Measurements from ENCODE around the gene CYP4X1.
"Not testable (repeated sequence)": the region's sequence is repeated elsewhere in the genome, so short reads cannot be mapped to it uniquely, and the experiment has no call there.

The CYP4X1 gene

DNA sequence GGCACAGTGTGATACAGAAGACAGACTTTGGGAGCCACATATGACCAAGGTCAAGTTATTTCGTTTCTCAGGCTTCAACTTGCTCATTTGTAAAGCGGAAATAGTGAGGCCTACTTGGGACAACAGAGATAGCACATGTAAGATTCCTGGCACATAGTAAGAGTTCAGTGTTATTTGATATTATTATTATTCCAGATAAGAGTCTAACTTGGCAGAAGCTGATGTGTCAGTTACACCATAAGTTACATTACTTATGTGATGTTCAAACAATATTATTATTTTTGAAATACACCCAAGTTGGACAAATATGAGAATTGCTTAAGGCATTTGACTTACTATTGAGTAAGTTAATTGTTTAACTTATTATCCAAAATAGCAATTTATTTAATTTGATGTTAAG lies 10.2 kb upstream of the CYP4X1 start:
- no peaks in the 10 kb centered on the region for H3K4me1 ChIP-seq (ENCODE audit: control insufficient read depth, insufficient read depth, low read length, poor library complexity, severe bottlenecking)
- no peak overlapping the region for H3K27ac ChIP-seq (ENCODE audit: low read depth, low read length, severe bottlenecking)
- H3K9me3 ChIP-seq (ENCODE audit: control insufficient read depth, low read length) = no peaks in the 10 kb centered on the region
- H3K36me3 ChIP-seq (ENCODE audit: control insufficient read depth, insufficient read depth, low read length) = no peaks in the 10 kb centered on the region
- no peak overlapping the region for H3K4me3 ChIP-seq (ENCODE audit: extremely low read depth, insufficient read depth, low read length, poor library complexity, severe bottlenecking)
- 60% methylated on average over 1 of the region's 2 CpGs for WGBS, 2 experiments (ENCODE audit: insufficient coverage in 2 of 2)

DNA sequence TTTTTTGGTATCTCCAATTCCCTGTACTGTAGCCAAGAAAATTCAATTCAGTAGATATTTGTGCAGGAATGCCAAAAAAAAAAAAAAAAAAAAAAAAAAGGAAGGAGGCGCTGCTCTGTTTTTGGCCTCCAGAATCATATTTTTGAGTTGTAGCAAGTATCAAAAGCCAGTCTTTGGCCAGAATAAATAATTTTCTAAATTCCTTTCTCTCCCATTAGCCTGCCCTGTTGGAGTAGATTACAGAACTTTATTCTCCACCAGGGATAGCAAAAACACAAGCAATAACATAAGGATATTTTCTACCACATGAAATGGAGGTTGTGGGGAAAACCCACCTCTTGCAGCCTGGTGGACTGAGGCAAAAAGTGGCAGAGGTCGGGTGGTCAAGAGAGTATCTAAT lies 2.4 kb upstream of the CYP4X1 start:
- H3K36me3 ChIP-seq (ENCODE audit: control insufficient read depth, insufficient read depth, low read length) = no peaks in the 10 kb centered on the region
- WGBS, 2 experiments (ENCODE audit: insufficient coverage in 2 of 2) = no CpG with 5 or more reads among the region's 2 CpGs
- H3K4me3 ChIP-seq (ENCODE audit: extremely low read depth, insufficient read depth, low read length, poor library complexity, severe bottlenecking) = no peak overlapping the region
- H3K27ac ChIP-seq (ENCODE audit: low read depth, low read length, severe bottlenecking) = no peak overlapping the region
- H3K9me3 ChIP-seq (ENCODE audit: control insufficient read depth, low read length) = no peaks in the 10 kb centered on the region
- H3K4me1 ChIP-seq (ENCODE audit: control insufficient read depth, insufficient read depth, low read length, poor library complexity, severe bottlenecking) = no peaks in the 10 kb centered on the region

DNA sequence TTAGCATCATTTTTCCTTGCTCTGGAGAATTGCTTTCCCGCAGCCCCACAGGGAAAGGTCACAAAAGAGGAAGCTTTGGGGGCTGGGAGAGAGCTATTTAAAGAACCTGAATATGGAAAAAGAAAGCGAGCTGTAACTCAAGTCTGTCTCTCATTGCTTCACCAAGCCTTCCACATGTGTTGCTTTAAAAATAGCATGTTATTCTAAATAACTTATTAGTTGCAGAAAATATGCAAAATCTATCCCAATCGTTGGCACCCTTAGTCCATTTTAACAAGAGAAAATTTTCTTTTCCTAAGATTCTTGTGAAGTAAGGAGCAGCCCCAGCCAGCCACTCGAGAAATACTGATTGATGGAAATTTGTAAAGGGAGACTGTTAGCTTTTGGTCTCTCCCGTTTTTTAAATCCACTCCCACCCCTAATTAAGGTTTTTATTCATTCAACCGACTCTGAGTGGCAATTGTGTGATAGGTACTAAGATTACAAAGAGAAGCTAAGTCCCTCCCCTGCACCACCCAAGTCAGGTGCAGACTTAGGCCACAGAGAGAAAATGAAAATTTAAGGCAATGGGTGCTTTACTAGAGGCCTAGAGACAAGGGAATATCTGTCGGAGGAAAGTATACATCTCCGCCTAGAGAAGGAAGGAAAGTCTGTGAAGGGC lies 802 bp downstream of the CYP4X1 start:
- WGBS, 2 experiments (ENCODE audit: insufficient coverage in 2 of 2) = 44 to 62% methylated on average over 2 to 3 of the region's 8 CpGs
- Histone ChIP-seq H3K4me3 (ENCODE audit: extremely low read depth, insufficient read depth, low read length, poor library complexity, severe bottlenecking) (peak overlapping the region; percentile 28), H3K4me1 (ENCODE audit: control insufficient read depth, insufficient read depth, low read length, poor library complexity, severe bottlenecking) (no peaks in the 10 kb centered on the region), H3K27ac (ENCODE audit: low read depth, low read length, severe bottlenecking) (no peak overlapping the region), H3K9me3 (ENCODE audit: control insufficient read depth, low read length) (no peaks in the 10 kb centered on the region), H3K36me3 (ENCODE audit: control insufficient read depth, insufficient read depth, low read length) (no peaks in the 10 kb centered on the region)

DNA sequence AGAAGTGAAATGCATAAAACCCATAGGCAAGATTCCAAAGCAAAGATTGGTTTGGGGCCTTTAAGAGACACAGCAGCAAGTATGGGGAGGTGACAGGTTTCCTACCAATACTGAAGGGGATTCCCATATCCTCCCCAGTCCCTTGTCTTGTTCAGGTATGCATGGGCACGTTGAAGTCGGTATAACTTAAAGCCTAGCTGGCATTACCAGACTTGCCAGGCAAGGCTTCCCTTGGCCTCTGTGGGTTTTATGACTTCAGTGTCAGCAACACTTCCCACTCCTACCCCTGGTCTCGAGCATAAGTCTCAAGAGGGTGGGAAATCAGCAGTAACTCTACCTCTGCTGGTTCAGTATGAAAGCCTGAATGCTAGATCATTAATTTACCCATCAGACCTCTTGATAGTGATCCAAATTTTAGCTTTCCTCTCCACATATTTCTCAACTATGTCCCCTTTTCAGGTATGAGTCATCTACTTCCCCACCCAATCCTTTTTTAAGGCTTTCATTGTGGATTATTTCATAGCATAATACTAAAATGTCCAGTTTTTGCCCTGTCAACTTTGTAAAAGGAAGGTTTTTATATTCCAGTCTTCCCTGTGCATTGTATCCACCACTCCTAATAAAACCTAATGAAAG lies 6.8 kb downstream of the CYP4X1 start:
- Histone ChIP-seq H3K9me3 (ENCODE audit: control insufficient read depth, low read length) (no peaks in the 10 kb centered on the region), H3K4me3 (ENCODE audit: extremely low read depth, insufficient read depth, low read length, poor library complexity, severe bottlenecking) (no peak overlapping the region), H3K4me1 (ENCODE audit: control insufficient read depth, insufficient read depth, low read length, poor library complexity, severe bottlenecking) (no peaks in the 10 kb centered on the region), H3K36me3 (ENCODE audit: control insufficient read depth, insufficient read depth, low read length) (no peaks in the 10 kb centered on the region), H3K27ac (ENCODE audit: low read depth, low read length, severe bottlenecking) (no peak overlapping the region)
- WGBS, 2 experiments (ENCODE audit: insufficient coverage in 2 of 2) = 89 to 100% methylated on average over 3 of the region's 3 CpGs

DNA sequence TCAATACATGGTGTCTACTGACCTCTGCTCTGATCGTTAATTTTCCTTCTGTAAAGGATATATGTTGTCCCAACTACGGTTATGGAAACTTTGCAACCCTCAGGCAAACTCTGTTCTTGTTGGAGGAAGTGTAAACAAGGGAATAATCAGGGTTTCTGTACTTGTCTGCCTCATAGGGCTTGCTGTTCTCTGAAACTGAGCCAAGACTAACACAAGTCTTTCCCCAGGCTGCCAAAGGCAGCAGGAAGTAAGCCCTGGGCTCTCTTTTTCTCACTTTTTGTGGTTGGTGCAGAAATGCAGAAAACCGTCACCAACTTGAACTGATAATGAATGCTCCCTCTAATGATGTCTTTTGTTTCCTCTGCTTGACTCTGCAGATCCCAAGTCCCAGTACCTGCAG lies 7.6 kb downstream of the CYP4X1 start:
- Histone ChIP-seq H3K9me3 (ENCODE audit: control insufficient read depth, low read length) (no peaks in the 10 kb centered on the region), H3K4me1 (ENCODE audit: control insufficient read depth, insufficient read depth, low read length, poor library complexity, severe bottlenecking) (no peaks in the 10 kb centered on the region), H3K36me3 (ENCODE audit: control insufficient read depth, insufficient read depth, low read length) (no peaks in the 10 kb centered on the region), H3K4me3 (ENCODE audit: extremely low read depth, insufficient read depth, low read length, poor library complexity, severe bottlenecking) (no peak overlapping the region), H3K27ac (ENCODE audit: low read depth, low read length, severe bottlenecking) (no peak overlapping the region)
- WGBS, 2 experiments (ENCODE audit: insufficient coverage in 2 of 2) = 43% methylated on average over 1 of the region's 3 CpGs; no CpG with 5 or more reads in 1 of the 2 experiments

DNA sequence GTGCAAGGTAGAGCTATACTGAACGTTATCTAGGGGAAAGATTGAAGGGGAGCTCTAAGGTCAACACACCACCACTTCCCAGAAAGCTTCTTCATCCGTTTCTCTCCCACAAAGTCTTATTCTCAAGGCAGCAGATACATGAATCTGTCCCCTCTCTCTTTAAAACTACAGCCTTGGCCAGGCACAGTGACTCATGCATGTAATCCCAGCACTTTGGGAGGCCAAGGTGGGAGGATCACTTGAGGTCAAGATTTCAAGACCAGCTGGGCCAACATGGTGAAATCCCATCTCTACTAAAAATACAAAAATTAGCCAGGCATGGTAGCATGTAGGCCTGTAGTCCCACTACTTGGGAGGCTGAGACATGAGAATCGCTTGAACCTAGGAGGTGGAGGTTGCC lies 8.1 kb downstream of the CYP4X1 start:
- WGBS, 2 experiments (ENCODE audit: insufficient coverage in 2 of 2) = 89 to 100% methylated on average over 3 of the region's 3 CpGs
- Histone ChIP-seq H3K4me1 (ENCODE audit: control insufficient read depth, insufficient read depth, low read length, poor library complexity, severe bottlenecking) (no peaks in the 10 kb centered on the region), H3K27ac (ENCODE audit: low read depth, low read length, severe bottlenecking) (no peak overlapping the region), H3K4me3 (ENCODE audit: extremely low read depth, insufficient read depth, low read length, poor library complexity, severe bottlenecking) (no peak overlapping the region), H3K9me3 (ENCODE audit: control insufficient read depth, low read length) (no peaks in the 10 kb centered on the region), H3K36me3 (ENCODE audit: control insufficient read depth, insufficient read depth, low read length) (no peaks in the 10 kb centered on the region)

DNA sequence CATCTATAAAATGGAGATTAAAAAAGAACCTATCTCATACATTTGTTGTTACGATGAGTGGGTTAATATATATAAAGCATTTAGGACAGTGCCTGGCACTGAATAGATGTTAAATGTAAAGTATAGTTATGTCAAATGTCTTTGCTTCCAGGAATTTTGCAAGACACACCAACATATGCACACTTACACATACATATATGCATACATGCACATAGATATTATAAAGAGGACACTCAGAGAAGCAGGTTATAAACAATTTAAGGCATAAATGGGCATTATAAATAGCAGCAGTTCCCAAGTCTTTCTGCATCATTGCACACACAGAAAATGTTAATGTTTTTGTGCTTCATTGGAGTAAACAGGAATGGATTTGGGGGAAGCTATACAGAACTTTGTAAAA lies 13.3 kb downstream of the CYP4X1 start:
- Histone ChIP-seq H3K36me3 (ENCODE audit: control insufficient read depth, insufficient read depth, low read length) (no peaks in the 10 kb centered on the region), H3K4me3 (ENCODE audit: extremely low read depth, insufficient read depth, low read length, poor library complexity, severe bottlenecking) (no peak overlapping the region), H3K9me3 (ENCODE audit: control insufficient read depth, low read length) (no peaks in the 10 kb centered on the region), H3K4me1 (ENCODE audit: control insufficient read depth, insufficient read depth, low read length, poor library complexity, severe bottlenecking) (no peaks in the 10 kb centered on the region), H3K27ac (ENCODE audit: low read depth, low read length, severe bottlenecking) (no peak overlapping the region)
- WGBS, 2 experiments (ENCODE audit: insufficient coverage in 2 of 2) = no CpG with 5 or more reads among the region's 1 CpG

DNA sequence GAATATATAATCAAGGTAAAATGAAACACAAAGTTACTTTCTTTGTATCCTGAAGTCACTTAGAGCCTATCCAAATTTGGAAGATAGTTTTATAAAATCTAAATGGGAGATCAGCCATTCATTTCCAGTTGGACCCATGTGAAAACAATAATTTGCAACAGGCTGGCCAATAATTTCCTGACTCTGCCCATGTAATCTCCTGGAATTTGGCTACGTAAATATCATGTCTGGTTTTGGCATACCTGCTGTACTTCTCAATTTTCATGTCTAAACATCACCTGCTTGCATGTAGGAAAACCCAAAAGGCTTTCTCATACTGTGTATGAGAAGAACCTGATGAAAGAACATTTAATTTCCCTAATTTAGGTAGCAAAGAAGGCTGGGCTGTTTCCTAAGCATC lies 35.9 kb downstream of the CYP4X1 start:
- H3K4me3 ChIP-seq (ENCODE audit: extremely low read depth, insufficient read depth, low read length, poor library complexity, severe bottlenecking) = no peak overlapping the region
- H3K9me3 ChIP-seq (ENCODE audit: control insufficient read depth, low read length) = no peaks in the 10 kb centered on the region
- no peaks in the 10 kb centered on the region for H3K36me3 ChIP-seq (ENCODE audit: control insufficient read depth, insufficient read depth, low read length)
- H3K4me1 ChIP-seq (ENCODE audit: control insufficient read depth, insufficient read depth, low read length, poor library complexity, severe bottlenecking) = no peaks in the 10 kb centered on the region
- H3K27ac ChIP-seq (ENCODE audit: low read depth, low read length, severe bottlenecking) = no peak overlapping the region
- WGBS, 2 experiments (ENCODE audit: insufficient coverage in 2 of 2) = 100% methylated on average over 1 of the region's 1 CpG

DNA sequence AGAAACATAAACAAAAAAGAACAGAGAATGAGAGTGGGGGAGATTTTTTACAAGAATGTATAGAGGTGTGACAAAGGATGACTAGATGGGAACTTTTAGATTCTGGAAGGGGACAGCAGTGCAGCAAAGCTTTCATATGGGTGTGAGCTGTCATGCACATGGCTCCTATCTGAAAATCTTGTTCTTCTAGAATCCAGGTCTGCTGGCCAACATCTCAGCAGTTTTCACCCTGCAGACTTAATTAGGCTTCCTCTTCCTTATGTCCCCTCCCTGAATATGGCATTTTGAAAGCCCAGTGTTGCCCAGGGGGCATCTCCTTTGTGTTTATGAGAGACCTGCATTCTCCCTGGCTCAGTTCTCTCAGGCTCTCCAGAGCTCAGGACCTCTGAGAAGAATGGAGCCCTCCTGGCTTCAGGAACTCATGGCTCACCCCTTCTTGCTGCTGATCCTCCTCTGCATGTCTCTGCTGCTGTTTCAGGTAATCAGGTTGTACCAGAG lies 43.7 kb downstream of the CYP4X1 start, which contains the start of gene CYP4Z1:
Gene CYP4Z1 (plus strand): TSS at position 135 of the 498 bp plus-strand sequence. CDS start 260 bp downstream, at position 395.
- Histone ChIP-seq H3K9me3 (ENCODE audit: control insufficient read depth, low read length) (no peaks in the 10 kb centered on the region), H3K4me1 (ENCODE audit: control insufficient read depth, insufficient read depth, low read length, poor library complexity, severe bottlenecking) (no peaks in the 10 kb centered on the region), H3K36me3 (ENCODE audit: control insufficient read depth, insufficient read depth, low read length) (no peaks in the 10 kb centered on the region), H3K27ac (ENCODE audit: low read depth, low read length, severe bottlenecking) (no peak within 1 kb of the TSS), H3K4me3 (ENCODE audit: extremely low read depth, insufficient read depth, low read length, poor library complexity, severe bottlenecking) (no peak within 1 kb of the TSS)

DNA sequence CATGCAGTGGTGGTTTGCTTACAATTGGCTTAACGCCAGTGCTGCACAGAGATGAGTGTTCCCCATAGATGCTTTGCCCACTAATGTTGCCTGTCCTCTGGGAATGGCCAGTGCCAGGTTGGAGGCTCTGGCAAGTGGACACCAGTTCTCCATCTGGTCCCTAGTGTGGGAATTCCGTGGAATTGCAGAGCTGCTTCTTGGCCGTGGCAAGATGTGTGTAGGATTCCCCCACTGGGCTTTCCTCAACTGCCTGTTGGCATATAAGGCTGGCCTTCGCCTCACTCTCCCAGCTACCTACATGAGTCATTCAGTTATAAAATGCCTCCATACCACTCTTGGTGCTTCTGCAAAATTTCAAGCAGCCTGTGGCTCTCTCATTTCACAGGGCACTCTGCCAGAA lies 45.6 kb downstream of the CYP4X1 start:
- not testable (repeated sequence) for H3K9me3 ChIP-seq (ENCODE audit: control insufficient read depth, low read length); H3K4me1 ChIP-seq (ENCODE audit: control insufficient read depth, insufficient read depth, low read length, poor library complexity, severe bottlenecking); H3K36me3 ChIP-seq (ENCODE audit: control insufficient read depth, insufficient read depth, low read length); H3K4me3 ChIP-seq (ENCODE audit: extremely low read depth, insufficient read depth, low read length, poor library complexity, severe bottlenecking); H3K27ac ChIP-seq (ENCODE audit: low read depth, low read length, severe bottlenecking)
- WGBS, 2 experiments (ENCODE audit: insufficient coverage in 2 of 2) = 73 to 86% methylated on average over 2 to 3 of the region's 4 CpGs

DNA sequence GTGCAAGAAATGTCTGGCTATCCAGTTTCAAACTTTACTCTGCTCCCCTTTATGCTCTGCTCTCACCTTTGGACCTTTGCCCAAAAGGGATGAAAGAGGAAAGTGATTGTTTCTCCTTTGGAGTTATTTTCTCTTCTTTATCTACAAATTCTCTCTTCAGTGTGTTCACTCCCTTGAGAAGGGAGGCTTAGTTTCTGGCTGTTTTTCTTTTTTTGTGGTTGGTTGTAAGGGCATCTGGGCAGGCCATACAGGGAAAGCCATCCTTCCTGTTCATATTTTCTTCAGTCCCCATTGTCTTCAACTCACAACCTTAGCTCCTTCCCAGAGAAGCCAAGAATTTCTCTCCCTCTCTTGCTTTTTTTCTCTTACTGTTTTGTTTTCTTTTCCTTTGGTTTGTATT lies 46.0 kb downstream of the CYP4X1 start:
- not testable (repeated sequence) for H3K36me3 ChIP-seq (ENCODE audit: control insufficient read depth, insufficient read depth, low read length); H3K9me3 ChIP-seq (ENCODE audit: control insufficient read depth, low read length); H3K27ac ChIP-seq (ENCODE audit: low read depth, low read length, severe bottlenecking); H3K4me3 ChIP-seq (ENCODE audit: extremely low read depth, insufficient read depth, low read length, poor library complexity, severe bottlenecking); H3K4me1 ChIP-seq (ENCODE audit: control insufficient read depth, insufficient read depth, low read length, poor library complexity, severe bottlenecking)
